Left lung (tissue), 14 donors: ENCODE results near the gene TOMM40. TPM values are rescaled to one million over a fixed set of nuclear protein-coding genes. Genes with fewer than 3 reads are reported as not detected.
A peak's percentile ranks its signal among the peaks of the same experiment; 100 is the strongest.

Experiments
- ATAC-seq: fragments of 200-7000 bp; cut with Tn5 transposase; one replicate; pipeline ENCODE4 v1.9.1; 2020; ENCODE audit warnings: moderate library complexity
- DNase-seq, 4 donors: peaks; one replicate each; pipeline ENCODE4 v3.0.0-alpha.2; 2013 to 2020
- H3K27ac ChIP-seq, 2 donors: fragments of 200-600 bp; sonication (generic) in 1 of 2; one replicate each; pipeline versions ENCODE4 v1.5.0 to v1.8.0; 2020 to 2021
- H3K27me3 ChIP-seq, 2 donors: fragments of 200-600 bp; sonication (generic) in 1 of 2; one replicate each; pipeline versions ENCODE4 v1.5.0 to v1.8.0; 2020 to 2021
- H3K36me3 ChIP-seq, 2 donors: fragments of 200-600 bp; sonication (generic) in 1 of 2; one replicate each; pipeline versions ENCODE4 v1.5.0 to v1.8.0; 2020 to 2021
- H3K4me1 ChIP-seq, 2 donors: fragments of 200-600 bp; one replicate each; pipeline ENCODE4 v1.8.0; 2021
- H3K4me3 ChIP-seq, 2 donors: fragments of 200-600 bp; sonication (generic) in 1 of 2; one replicate each; pipeline versions ENCODE4 v1.5.0 to v1.8.0; 2020 to 2021; ENCODE audit warnings: mild to moderate bottlenecking in 1 of 2
- H3K9me3 ChIP-seq, 2 donors: fragments of 200-600 bp; sonication (generic) in 1 of 2; one replicate each; pipeline versions ENCODE4 v1.5.0 to v1.8.0; 2020 to 2021
- intact Hi-C, 2 donors: fragments of 100-400 bp; cut with DNase I; formaldehyde crosslinking; loops; one replicate each; pipeline versions ENCODE4 v1.11.2 to v1.14.2; 2022
- long read RNA-seq, 12 donors: library from polyadenylated mRNA in 2 of 12; unstranded in 2 of 12; transcript quantifications; one replicate each; pipeline ENCODE4 v2.0.0 and lab custom pipeline, GENCODE V29; 2019 to 2026
- polyA plus RNA-seq, 6 donors: library from polyadenylated mRNA; unstranded; fragments of 120-200 nt; gene quantifications; one replicate each; pipeline ENCODE4 v1.2.1, GENCODE V29; 2013; ENCODE audit not compliant: insufficient read length in 6 of 6
- total RNA-seq, 2 donors: library from RNA; stranded (reverse); fragmentation: NEBNext Ultra II Directional; extraction: Animal tissue kit (Norgen Biotek cat#: 25700); gene quantifications; one replicate each; pipeline ENCODE4 v1.2.1, GENCODE V29; 2021
- TF ChIP-seq, protein P1 (sequence below), 2 donors: fragments of 200-600 bp; sonication (generic) in 1 of 2; IDR thresholded peaks; one replicate each; pipeline versions ENCODE4 v1.5.0 to v1.8.0; 2021; ENCODE audit warnings: antibody characterized with exemption in 2 of 2
- donor health status: DM: no; HTN: yes; CAD: no.
- donor health status: DM: no; HTN: no; CAD: no.

Gene TOMM40
- total RNA-seq (10 to 100 TPM; 42.0 to 79.9 TPM), polyA plus RNA-seq (10 to 100 TPM; 28.8 to 48.2 (median 37.3) TPM)
- long read RNA-seq, donor 1, transcript TOMM40-202 (10 exons, 1,709 nt) = major isoform, 14 of 25 reads
- long read RNA-seq, donor 1, partial matches to known transcripts = 5 of 25 reads
- long read RNA-seq, donor 1, other reads (novel, unspliced or antisense) = 0 of 25 reads
- long read RNA-seq, donor 2, transcript TOMM40-202 (10 exons, 1,709 nt) = major isoform, 9 of 39 reads
- long read RNA-seq, donor 2, partial matches to known transcripts = 23 of 39 reads
- long read RNA-seq, donor 2, other reads (novel, unspliced or antisense) = 0 of 39 reads
- long read RNA-seq, donor 3, transcript TOMM40-202 (10 exons, 1,709 nt) = major isoform, 17 of 20 reads
- long read RNA-seq, donor 3, partial matches to known transcripts = 0 of 20 reads
- long read RNA-seq, donor 3, other reads (novel, unspliced or antisense) = 0 of 20 reads
- long read RNA-seq, donor 4, transcript TOMM40-202 (10 exons, 1,709 nt) = major isoform, 10 of 22 reads
- long read RNA-seq, donor 4, partial matches to known transcripts = 2 of 22 reads
- long read RNA-seq, donor 4, other reads (novel, unspliced or antisense) = 1 of 22 reads
- long read RNA-seq, donor 5, transcript TOMM40-202 (10 exons, 1,709 nt) = major isoform, 8 of 14 reads
- long read RNA-seq, donor 5, partial matches to known transcripts = 0 of 14 reads
- long read RNA-seq, donor 5, other reads (novel, unspliced or antisense) = 0 of 14 reads
- long read RNA-seq, donor 6, transcript TOMM40-202 (10 exons, 1,709 nt) = minor isoform, 7 of 19 reads
- long read RNA-seq, donor 6, transcript TOMM40-201 (10 exons, 1,707 nt) = major isoform, 11 of 19 reads
- long read RNA-seq, donor 6, partial matches to known transcripts = 0 of 19 reads
- long read RNA-seq, donor 6, other reads (novel, unspliced or antisense) = 0 of 19 reads
- long read RNA-seq, donor 7, transcript TOMM40-202 (10 exons, 1,709 nt) = major isoform, 5 of 11 reads
- long read RNA-seq, donor 7, partial matches to known transcripts = 0 of 11 reads
- long read RNA-seq, donor 7, other reads (novel, unspliced or antisense) = 0 of 11 reads
- long read RNA-seq, donor 8, transcript TOMM40-202 (10 exons, 1,709 nt) = major isoform, 11 of 22 reads
- long read RNA-seq, donor 8, transcript TOMM40-203 (9 exons, 1,725 nt) = minor isoform, 5 of 22 reads
- long read RNA-seq, donor 8, transcript TOMM40-201 (10 exons, 1,707 nt) = minor isoform, 5 of 22 reads
- long read RNA-seq, donor 8, partial matches to known transcripts = 0 of 22 reads
- long read RNA-seq, donor 8, other reads (novel, unspliced or antisense) = 0 of 22 reads
- long read RNA-seq, donor 9, partial matches to known transcripts = 0 of 1 reads
- long read RNA-seq, donor 9, other reads (novel, unspliced or antisense) = 0 of 1 reads
- long read RNA-seq, donor 10, transcript TOMM40-202 (10 exons, 1,709 nt) = major isoform, 25 of 41 reads
- long read RNA-seq, donor 10, transcript TOMM40-203 (9 exons, 1,725 nt) = minor isoform, 8 of 41 reads
- long read RNA-seq, donor 10, partial matches to known transcripts = 2 of 41 reads
- long read RNA-seq, donor 10, other reads (novel, unspliced or antisense) = 5 of 41 reads
- long read RNA-seq, donor 11 = 0 reads
- long read RNA-seq, donor 12, transcript TOMM40-202 (10 exons, 1,709 nt) = major isoform, 7 of 18 reads
- long read RNA-seq, donor 12, partial matches to known transcripts = 6 of 18 reads
- long read RNA-seq, donor 12, other reads (novel, unspliced or antisense) = 0 of 18 reads

DNA sequence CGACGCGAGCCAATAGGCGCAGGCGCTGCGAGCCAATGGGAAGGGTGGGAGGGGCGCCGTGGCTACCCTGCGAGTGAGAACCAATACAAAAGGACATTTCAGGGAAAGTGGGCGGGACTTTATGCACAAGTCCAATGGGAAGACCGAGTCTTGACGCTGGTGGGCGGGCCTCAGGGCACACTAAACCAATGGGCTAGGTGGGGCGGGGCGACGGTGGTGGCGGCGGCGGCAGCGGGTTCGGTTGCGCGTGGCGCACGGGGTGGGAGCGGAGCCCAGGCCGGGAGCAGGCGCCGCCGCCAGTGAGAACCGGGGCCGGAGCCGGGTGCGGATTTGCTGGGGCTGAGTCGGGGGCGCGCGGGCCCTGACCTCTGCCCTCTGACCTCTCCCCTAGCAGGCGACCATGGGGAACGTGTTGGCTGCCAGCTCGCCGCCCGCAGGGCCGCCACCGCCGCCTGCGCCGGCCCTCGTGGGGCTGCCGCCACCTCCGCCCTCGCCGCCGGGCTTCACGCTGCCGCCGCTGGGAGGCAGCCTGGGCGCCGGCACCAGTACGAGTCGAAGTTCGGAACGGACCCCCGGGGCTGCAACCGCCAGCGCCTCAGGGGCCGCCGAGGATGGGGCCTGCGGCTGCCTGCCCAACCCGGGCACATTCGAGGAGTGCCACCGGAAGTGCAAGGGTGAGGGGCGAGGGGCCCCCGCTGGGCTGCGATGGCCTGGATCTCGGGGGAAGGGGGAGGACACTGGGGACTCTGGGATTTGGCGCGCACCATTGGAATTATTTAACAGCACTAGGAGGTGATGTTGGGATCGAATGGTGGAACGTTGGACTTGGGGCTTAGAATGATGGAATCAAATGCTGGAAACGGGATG, at the start of gene TOMM40:
TOMM40 (plus strand) TSS at position 239 of the 867 bp plus-strand sequence; CDS start at position 401, 162 bp downstream.
- no peaks in the 10 kb centered on the region for H3K9me3 ChIP-seq
- H3K27me3 ChIP-seq = no peaks in the 10 kb centered on the region
- intact Hi-C loops = no loop called here
- peaks cover 0 to 60% of the 10 kb centered on the region in 2 donors for H3K36me3 ChIP-seq
- DNase-seq = peak in 2 of 4 donors; percentile 97 to 100
- peaks cover 16 to 31% of the 10 kb centered on the region in 2 donors for H3K4me1 ChIP-seq
- peak within 1 kb of the TSS; percentile 80 to 82 for H3K4me3 ChIP-seq
- peak within 1 kb of the TSS; percentile 92 to 95 for H3K27ac ChIP-seq
- TF ChIP-seq, protein P1, sequence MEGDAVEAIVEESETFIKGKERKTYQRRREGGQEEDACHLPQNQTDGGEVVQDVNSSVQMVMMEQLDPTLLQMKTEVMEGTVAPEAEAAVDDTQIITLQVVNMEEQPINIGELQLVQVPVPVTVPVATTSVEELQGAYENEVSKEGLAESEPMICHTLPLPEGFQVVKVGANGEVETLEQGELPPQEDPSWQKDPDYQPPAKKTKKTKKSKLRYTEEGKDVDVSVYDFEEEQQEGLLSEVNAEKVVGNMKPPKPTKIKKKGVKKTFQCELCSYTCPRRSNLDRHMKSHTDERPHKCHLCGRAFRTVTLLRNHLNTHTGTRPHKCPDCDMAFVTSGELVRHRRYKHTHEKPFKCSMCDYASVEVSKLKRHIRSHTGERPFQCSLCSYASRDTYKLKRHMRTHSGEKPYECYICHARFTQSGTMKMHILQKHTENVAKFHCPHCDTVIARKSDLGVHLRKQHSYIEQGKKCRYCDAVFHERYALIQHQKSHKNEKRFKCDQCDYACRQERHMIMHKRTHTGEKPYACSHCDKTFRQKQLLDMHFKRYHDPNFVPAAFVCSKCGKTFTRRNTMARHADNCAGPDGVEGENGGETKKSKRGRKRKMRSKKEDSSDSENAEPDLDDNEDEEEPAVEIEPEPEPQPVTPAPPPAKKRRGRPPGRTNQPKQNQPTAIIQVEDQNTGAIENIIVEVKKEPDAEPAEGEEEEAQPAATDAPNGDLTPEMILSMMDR (IDR thresholded peaks at IDR 0.05) = no peak
- no peak for ATAC-seq

DNA sequence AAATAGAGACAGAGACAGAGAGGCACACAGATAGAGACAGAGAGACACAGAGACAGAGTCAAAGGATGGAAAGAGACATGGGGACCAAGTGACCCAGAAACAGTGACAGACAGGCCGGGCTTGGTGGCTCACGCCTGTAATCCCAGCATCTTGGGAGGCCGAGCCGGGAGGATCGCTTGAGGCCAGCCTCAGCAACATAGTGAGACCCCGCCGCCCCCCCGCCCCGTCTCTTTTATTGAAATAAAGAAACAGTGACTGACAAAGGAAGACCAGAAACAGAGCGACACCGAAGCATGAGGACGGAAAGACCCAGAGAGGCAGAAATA, 45.8 kb upstream of the TOMM40 start:
- Histone ChIP-seq H3K36me3 (no peaks in the 10 kb centered on the region), H3K4me1 (peaks cover 11 to 49% of the 10 kb centered on the region in 2 donors), H3K9me3 (no peaks in the 10 kb centered on the region), H3K27ac (peak overlapping the region; percentile 82 to 87), H3K4me3 (peak overlapping the region; percentile 27 to 85), H3K27me3 (no peaks in the 10 kb centered on the region)
- DNase-seq = peak in 1 of 4 donors; percentile 50
- intact Hi-C loops = no loop called here
- TF ChIP-seq, protein P1 (IDR thresholded peaks at IDR 0.05) = no peak
- no peak for ATAC-seq

DNA sequence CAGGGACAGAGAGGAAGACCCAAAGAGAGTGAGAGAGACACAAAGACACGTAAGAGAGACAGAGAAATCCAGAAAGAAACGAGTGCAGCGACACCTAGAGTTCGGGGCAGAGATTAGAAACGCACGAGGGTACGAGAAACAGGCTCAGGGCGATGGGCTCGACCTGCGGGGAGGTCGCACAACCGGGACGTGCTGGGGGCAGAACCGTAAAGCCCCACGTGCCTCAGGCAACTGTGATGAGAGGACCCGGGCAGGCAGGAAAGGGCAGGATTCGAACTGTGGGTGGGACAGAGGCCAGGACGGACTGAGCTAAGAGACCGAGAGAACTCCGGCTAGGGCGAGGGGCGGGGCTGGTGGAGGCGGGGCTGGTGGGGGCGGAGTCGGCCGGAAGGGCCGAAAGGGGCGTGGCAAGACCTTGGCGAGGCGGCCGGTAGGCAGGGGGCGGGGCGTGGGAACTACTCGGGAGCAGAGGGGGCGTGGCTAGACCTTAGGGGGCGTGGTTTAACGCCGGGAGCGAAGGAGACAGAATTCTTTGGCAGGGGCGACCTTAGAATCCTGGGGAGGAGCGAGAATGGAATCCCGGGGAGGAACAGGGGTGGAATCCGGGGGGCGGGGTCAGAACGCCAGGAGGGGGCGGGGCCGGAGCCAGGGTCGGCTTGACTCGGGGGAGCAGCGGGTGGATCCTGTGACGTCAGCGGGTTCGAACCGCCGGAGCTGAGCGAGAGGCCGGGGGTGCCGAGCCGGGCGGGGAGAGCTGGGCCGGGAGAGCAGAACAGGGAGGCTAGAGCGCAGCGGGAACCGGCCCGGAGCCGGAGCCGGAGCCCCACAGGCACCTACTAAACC, 45.2 kb upstream of the TOMM40 start, which contains the start of gene NECTIN2:
NECTIN2 (plus strand) TSS at position 686 of the 843 bp plus-strand sequence. CDS start 229 bp downstream, outside the sequence.
- Histone ChIP-seq H3K4me3 (peak within 1 kb of the TSS; percentile 85 to 96), H3K9me3 (no peaks in the 10 kb centered on the region), H3K4me1 (peaks cover 13 to 55% of the 10 kb centered on the region in 2 donors), H3K27ac (peak within 1 kb of the TSS; percentile 93 to 96), H3K36me3 (no peaks in the 10 kb centered on the region), H3K27me3 (no peaks in the 10 kb centered on the region)
- intact Hi-C loops = no loop called here
- TF ChIP-seq, protein P1 (IDR thresholded peaks at IDR 0.05) = peak; percentile 36 to 42
- ATAC-seq (peak; percentile 79), DNase-seq (peak; percentile 98 to 99 (median 99))
